Measurements from ENCODE around the gene PTPN6.

The PTPN6 gene

DNA sequence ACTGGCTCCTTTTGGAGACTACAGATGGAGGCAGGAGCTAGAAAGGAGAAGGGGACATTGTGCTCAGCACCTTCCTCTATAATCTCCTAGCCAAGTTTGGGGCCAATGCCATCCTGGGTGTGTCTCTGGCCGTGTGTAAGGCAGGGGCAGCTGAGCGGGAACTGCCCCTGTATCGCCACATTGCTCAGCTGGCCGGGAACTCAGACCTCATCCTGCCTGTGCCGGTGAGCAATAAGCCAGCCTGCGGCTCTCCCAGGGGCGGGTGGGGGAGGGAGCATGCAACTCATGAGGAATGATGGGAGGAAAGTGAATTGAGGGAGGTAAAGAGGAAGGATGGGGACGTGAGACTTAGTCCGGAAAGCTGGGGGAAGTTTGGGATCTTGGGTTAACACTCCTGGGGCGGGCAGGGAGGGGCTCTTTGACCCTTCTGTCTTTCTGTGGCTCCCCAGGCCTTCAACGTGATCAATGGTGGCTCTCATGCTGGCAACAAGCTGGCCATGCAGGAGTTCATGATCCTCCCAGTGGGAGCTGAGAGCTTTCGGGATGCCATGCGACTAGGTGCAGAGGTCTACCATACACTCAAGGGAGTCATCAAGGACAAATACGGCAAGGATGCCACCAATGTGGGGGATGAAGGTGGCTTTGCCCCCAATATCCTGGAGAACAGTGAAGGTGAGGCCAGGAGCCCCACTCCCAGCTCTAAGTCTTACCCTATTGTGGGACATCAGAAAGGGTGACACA lies 33.5 kb upstream of the PTPN6 start:
- no peak overlapping the region for H3K4me3 Mint-ChIP-seq
- DNase-seq (no peak), ATAC-seq (no peak)
- H3K4me1 Mint-ChIP-seq: peaks cover 65% of the 10 kb centered on the region
- no peaks in the 10 kb centered on the region for H3K27me3 Mint-ChIP-seq
- H3K27ac Mint-ChIP-seq: no peak overlapping the region
- H3K9me3 Mint-ChIP-seq: no peaks in the 10 kb centered on the region

DNA sequence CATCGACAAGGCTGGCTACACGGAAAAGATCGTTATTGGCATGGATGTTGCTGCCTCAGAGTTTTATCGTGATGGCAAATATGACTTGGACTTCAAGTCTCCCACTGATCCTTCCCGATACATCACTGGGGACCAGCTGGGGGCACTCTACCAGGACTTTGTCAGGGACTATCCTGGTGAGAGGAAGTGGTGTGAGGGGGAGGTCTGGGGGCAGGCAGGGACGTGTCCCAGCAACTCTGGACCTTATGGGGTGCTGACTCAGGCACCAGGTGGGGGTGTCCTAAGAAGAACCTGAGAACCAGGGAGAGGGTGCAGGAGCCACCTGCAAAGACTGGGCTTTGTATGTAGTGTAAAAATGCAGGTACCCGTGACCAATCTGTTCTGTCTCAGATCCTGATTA lies 31.6 kb upstream of the PTPN6 start:
- ATAC-seq (no peak), DNase-seq (no peak)
- H3K9me3 Mint-ChIP-seq: no peaks in the 10 kb centered on the region
- H3K27ac Mint-ChIP-seq: peak overlapping the region; percentile 4 to 89
- no peaks in the 10 kb centered on the region for H3K27me3 Mint-ChIP-seq
- peaks cover 69% of the 10 kb centered on the region for H3K4me1 Mint-ChIP-seq
- no peak overlapping the region for H3K4me3 Mint-ChIP-seq

DNA sequence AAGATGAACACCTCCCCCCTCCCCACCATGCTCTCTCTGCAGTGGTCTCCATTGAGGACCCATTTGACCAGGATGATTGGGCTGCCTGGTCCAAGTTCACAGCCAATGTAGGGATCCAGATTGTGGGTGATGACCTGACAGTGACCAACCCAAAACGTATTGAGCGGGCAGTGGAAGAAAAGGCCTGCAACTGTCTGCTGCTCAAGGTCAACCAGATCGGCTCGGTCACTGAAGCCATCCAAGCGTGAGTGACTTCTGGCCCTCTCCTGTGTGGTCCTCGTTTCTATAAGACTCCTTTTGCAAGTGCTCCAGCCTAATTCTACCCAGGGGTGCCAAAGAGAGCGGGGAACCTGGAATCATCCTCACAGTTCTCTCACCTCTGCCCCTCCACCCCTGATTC lies 29.6 kb upstream of the PTPN6 start:
- H3K4me3 Mint-ChIP-seq: no peak overlapping the region
- peaks cover 67% of the 10 kb centered on the region for H3K4me1 Mint-ChIP-seq
- H3K27ac Mint-ChIP-seq: peak overlapping the region in 1 of 2 donors; percentile 21

DNA sequence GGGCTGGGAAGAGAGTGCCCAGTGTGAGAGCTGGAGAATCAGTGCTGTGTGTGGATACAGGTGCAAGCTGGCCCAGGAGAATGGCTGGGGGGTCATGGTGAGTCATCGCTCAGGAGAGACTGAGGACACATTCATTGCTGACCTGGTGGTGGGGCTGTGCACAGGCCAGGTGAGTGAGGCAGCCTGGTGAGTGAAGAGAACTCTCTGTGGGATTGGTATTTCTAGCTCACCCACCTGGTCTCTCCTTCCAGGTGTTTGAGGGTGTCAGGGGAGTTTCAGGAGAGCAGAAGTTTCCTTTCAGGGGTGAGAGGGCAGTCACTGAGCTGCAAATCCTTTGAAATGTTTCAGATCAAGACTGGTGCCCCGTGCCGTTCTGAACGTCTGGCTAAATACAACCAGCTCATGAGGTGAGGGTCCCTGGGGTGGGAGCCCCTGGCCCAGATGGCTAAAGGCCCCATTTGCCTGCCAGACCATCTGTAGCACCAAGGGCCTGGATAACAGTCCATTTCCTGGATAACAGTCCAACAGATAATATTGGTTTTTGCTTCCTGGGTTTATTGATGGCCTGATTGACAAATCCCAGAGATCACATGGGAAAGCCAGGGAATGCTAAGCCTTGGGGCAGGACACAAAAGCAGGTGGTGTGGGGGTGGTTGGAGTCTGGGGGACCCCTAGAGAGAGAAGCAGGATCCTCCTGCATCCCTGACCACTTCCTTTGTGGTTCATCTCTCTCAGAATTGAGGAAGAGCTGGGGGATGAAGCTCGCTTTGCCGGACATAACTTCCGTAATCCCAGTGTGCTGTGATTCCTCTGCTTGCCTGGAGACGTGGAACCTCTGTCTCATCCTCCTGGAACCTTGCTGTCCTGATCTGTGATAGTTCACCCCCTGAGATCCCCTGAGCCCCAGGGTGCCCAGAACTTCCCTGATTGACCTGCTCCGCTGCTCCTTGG lies 28.9 kb upstream of the PTPN6 start:
- Mint-ChIP-seq H3K9me3 (no peaks in the 10 kb centered on the region), H3K4me1 (peaks cover 67% of the 10 kb centered on the region), H3K4me3 (no peak overlapping the region), H3K27ac (peak overlapping the region; percentile 23 to 78), H3K27me3 (no peaks in the 10 kb centered on the region)
- no peak for ATAC-seq
- no peak for DNase-seq

More for the DNA sequence above, 29.6 kb upstream of the PTPN6 start:
- no peak for ATAC-seq
- no peaks in the 10 kb centered on the region for H3K27me3 Mint-ChIP-seq
- DNase-seq: no peak
- no peaks in the 10 kb centered on the region for H3K9me3 Mint-ChIP-seq

DNA sequence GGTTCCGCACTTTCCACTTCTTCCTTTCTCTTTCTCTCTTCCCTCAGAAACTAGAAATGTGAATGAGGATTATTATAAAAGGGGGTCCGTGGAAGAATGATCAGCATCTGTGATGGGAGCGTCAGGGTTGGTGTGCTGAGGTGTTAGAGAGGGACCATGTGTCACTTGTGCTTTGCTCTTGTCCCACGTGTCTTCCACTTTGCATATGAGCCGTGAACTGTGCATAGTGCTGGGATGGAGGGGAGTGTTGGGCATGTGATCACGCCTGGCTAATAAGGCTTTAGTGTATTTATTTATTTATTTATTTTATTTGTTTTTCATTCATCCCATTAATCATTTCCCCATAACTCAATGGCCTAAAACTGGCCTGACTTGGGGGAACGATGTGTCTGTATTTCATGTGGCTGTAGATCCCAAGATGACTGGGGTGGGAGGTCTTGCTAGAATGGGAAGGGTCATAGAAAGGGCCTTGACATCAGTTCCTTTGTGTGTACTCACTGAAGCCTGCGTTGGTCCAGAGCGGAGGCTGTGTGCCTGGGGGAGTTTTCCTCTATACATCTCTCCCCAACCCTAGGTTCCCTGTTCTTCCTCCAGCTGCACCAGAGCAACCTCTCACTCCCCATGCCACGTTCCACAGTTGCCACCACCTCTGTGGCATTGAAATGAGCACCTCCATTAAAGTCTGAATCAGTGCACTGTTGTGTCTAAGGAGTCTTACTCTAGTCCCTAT lies 28.0 kb upstream of the PTPN6 start:
- H3K9me3 Mint-ChIP-seq: no peaks in the 10 kb centered on the region
- peak overlapping the region in 1 of 2 donors; percentile 5 for H3K27ac Mint-ChIP-seq
- H3K27me3 Mint-ChIP-seq: no peaks in the 10 kb centered on the region
- ATAC-seq: no peak
- no peak for DNase-seq
- no peak overlapping the region for H3K4me3 Mint-ChIP-seq
- H3K4me1 Mint-ChIP-seq: peaks cover 66% of the 10 kb centered on the region

DNA sequence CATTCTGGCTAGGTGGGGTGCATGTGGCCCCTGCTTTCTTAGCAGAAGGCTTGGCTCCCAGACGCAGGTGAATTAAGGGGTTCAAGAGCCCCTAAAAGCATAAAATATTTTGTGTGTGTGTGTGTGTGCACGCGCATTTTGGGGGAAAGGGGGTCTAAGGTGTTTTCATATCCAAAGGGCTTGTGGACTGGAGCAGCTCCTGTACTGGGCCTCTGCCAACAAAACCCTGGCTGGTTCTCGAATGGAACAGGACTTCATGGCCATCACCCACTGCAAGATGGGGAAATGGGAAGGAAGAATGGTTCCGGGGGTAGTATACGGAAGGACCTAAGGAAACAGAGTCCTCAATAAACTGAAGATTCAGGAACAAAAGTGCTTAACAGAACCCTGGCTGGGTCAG lies 27.3 kb upstream of the PTPN6 start:
- peaks cover 72% of the 10 kb centered on the region for H3K4me1 Mint-ChIP-seq
- H3K27me3 Mint-ChIP-seq: no peaks in the 10 kb centered on the region
- ATAC-seq (no peak), DNase-seq (no peak)
- no peak overlapping the region for H3K27ac Mint-ChIP-seq
- no peak overlapping the region for H3K4me3 Mint-ChIP-seq
- H3K9me3 Mint-ChIP-seq: no peaks in the 10 kb centered on the region

DNA sequence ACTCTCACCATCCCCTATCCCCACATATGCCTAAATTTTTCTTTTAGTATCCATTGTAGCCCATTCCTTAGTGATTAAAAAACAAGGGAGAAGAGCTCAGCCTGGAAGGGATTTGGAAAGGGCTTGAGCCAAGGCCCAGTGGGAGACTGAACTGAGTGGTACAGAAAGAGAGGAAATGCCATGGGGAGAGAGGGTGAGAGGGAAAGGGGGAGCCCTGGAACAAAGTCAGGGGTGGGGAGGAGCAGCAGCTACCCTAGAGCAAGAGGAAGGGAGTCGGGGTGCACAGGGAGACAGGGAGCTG lies 26.0 kb upstream of the PTPN6 start:
- no peaks in the 10 kb centered on the region for H3K9me3 Mint-ChIP-seq
- H3K4me1 Mint-ChIP-seq: peaks cover 74% of the 10 kb centered on the region
- H3K4me3 Mint-ChIP-seq: peak overlapping the region in 1 of 2 donors; percentile 52
- H3K27ac Mint-ChIP-seq: no peak overlapping the region
- DNase-seq (no peak), ATAC-seq (no peak)
- H3K27me3 Mint-ChIP-seq: no peaks in the 10 kb centered on the region

DNA sequence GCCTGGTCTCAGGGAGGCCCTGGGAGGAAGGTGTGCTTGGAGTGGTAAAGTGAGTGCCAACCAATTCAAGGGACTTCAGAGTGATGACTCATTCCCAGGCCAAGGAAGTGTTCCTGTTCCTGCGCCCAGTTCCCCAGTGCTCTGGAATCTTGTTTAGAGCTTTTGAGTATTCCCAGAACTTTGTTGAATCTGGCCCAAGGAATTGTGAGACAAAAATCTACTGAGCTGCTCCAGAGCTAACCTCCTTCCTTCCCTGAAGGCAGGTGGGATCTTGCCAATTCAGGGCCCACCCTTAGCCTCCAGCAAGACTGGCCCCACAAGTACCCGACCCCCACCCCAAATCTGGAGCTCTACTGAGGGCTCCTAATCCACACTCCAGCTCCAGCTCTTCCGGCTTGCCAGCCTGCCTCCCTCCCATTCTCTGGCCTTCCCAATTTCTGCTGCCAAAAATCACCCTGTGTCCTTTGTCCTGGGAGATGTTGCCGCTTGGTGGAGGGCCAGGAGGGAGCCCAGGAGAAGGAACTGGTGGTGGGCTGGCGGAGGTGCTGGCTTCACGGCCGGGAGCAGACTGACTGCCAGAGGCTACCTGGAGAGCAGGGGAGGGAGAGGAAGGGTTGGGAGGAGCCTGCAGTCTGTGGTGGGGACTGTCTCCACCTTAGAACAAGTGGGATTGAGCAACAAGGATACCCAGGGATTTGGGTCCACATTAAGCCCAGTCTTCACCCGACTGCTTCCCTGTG lies 25.4 kb upstream of the PTPN6 start:
- peaks cover 78% of the 10 kb centered on the region for H3K4me1 Mint-ChIP-seq
- H3K27me3 Mint-ChIP-seq: no peaks in the 10 kb centered on the region
- no peaks in the 10 kb centered on the region for H3K9me3 Mint-ChIP-seq
- peak overlapping the region in 1 of 2 donors; percentile 91 for H3K4me3 Mint-ChIP-seq
- peak in 1 of 2 donors; percentile 10 for DNase-seq
- no peak overlapping the region for H3K27ac Mint-ChIP-seq
- no peak for ATAC-seq

DNA sequence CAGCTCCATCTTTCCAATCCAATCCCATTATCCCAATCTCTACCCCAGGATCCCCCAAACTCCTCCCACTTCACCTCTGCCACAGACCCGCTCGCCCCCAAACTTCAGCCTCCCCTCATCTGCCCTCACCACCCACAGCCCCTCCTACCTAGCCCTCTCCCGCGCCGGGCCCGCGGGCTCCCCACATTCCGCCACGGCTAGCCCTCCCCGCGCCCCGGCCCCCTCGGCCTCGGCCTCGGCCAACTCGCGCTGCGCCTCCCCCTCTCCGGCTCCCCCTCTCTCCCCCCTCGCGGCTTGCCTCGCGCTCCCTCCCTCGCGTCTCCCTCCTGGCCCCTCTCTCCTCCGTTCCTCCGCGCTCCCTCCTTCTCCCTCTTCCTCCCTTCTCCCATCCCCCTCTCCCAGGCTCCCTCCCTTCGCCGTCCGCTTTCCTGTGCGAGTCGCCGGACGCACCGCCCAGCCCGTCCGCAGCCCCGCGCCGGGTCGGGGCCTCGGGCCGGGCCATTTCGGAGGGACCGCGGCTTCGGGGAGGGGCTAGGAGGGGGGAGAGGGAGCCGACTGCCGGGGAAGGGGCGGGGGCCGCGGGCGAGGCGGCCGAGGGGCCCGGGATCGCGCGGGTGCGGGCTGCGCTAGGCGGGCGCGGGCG lies 23.7 kb upstream of the PTPN6 start, which contains the start of gene ATN1:
TSS of gene ATN1 (plus strand) at position 581 of the 643 bp plus-strand sequence. CDS start 6,043 bp downstream, outside the sequence.
- Mint-ChIP-seq H3K9me3 (no peaks in the 10 kb centered on the region), H3K27ac (peak within 1 kb of the TSS; percentile 96 to 98), H3K27me3 (no peaks in the 10 kb centered on the region), H3K4me3 (peak within 1 kb of the TSS; percentile 95 to 97), H3K4me1 (peaks cover 82% of the 10 kb centered on the region)
- DNase-seq: peak in 1 of 2 donors; percentile 50
- peak; percentile 56 for ATAC-seq

DNA sequence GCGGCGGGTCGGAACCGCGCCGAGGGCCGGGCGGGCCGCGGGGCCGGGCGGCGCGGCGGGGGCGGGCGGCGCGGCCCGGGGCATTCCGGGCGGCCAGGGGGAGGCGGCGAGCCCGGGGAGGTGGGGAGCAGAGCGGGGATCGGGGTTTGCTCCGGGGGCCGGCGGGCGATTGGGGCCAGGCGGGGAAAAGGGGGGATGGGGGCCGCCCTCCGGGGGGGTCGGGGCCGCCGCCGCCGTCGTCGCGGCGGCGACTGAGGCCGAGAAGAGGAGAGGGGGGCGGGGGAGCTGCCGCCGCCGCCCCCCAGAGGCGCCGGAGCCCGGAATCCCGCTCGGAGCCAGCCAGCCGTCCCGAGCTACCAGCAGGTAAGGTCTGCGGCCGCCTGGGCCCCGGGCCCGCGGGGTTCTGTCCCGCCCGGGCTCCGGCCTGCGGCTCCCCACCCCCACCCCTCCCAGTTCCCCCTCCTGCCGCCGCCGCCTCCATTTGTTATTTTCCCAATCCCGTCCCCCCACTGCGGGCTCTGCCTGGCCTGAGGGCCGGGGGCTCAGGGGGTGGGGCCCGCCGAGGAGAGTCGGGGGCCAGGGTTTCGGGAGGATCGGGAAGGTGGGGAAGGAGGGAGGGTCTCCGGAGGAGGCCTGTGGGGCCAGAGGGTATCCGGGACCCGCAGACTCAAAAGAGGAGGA lies 23.0 kb upstream of the PTPN6 start:
- Mint-ChIP-seq H3K9me3 (no peaks in the 10 kb centered on the region), H3K4me1 (peaks cover 82% of the 10 kb centered on the region), H3K27ac (peak overlapping the region; percentile 96 to 97), H3K27me3 (no peaks in the 10 kb centered on the region), H3K4me3 (peak overlapping the region; percentile 95 to 97)
- peak in 1 of 2 donors; percentile 19 for DNase-seq
- ATAC-seq: peak; percentile 22

DNA sequence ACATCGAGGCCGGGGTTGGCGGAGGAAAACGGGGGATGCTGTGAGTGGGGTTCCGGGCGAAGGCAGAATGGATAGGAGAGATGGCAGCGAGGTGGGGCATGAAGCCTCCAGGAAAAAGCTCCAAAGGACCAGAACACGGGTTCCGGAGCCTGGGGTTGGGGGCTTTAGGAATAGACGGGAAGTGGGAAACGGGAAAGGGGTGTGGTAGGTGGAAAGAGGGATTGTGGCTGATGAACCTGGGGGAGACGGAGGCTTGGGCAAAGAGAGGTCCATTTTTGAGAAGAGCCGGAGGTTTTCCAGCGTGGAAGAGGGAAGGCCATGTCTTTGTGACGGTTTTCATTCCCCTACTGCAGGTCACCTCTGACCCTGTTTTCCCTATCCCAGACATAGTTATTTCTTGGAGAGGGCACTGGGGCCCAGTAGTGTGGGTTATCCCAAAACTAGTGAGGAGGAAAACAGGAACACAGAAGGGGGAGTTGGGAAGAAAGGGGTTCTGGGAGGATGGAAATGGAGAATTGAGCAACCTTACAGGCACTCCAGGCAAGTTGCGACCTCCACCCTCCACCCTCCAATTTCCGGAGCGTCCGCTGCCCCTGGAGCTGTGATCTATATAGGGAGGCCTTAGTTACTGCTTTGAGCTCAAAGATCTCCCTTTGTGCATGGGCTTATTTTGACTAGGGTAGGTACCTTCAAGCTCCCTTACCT lies 22.3 kb upstream of the PTPN6 start:
- Mint-ChIP-seq H3K4me1 (peaks cover 84% of the 10 kb centered on the region), H3K4me3 (peak overlapping the region; percentile 95 to 97)
- no peak for ATAC-seq

DNA sequence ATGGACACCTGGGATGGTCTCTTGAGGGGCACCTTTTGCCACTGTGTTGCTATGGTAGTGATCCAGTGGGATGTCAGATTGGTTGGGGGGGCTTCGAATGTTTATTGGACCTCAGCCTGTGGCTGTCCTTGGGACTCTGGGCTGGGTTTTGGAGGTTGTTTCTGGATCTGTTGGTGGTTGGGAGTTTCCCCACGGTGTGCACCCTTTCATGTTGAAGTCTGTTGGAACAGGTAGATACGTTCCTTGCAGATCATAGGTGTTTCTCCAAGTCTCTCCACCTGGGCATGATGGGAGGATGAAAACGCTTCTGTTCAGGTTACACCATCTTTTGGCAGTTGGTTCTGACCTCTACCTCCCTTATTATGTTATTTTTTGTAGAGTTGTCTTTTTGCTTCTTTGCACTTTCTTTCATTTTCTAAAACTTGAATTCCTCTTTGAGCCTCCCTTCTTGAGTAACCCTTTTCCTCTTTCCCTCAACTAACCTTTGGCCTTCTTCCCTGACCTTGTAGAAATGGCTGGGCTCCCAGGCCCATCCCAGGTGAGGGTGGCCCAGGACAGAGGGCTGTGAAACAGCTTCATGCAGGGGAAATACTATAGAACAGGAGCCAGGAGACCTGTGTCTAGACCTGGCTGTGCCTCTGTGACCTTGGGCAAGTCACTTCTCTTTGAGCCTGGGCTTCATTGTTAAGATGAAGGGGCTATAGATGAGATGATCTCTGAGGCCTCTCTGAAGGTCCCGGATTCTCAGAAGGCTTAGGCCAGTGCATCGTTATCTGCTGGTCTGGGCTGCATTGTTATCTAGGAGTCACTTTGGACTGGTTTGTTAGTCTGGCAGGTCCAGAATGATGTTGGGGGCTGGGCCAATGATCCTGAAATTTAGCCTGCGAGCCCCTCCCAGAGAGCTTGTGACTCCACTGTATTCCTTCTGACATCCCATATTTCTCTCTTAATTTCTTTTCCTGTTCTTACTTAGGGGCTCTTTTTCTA lies 21.4 kb upstream of the PTPN6 start:
- Mint-ChIP-seq H3K4me1 (peaks cover 84% of the 10 kb centered on the region), H3K9me3 (no peaks in the 10 kb centered on the region), H3K27me3 (no peaks in the 10 kb centered on the region), H3K27ac (peak overlapping the region; percentile 52 to 87), H3K4me3 (peak overlapping the region; percentile 59 to 95)
- ATAC-seq (no peak), DNase-seq (no peak)

More for the DNA sequence above, 22.3 kb upstream of the PTPN6 start:
- H3K9me3 Mint-ChIP-seq: no peaks in the 10 kb centered on the region
- no peak for DNase-seq
- peak overlapping the region; percentile 96 to 97 for H3K27ac Mint-ChIP-seq
- no peaks in the 10 kb centered on the region for H3K27me3 Mint-ChIP-seq

DNA sequence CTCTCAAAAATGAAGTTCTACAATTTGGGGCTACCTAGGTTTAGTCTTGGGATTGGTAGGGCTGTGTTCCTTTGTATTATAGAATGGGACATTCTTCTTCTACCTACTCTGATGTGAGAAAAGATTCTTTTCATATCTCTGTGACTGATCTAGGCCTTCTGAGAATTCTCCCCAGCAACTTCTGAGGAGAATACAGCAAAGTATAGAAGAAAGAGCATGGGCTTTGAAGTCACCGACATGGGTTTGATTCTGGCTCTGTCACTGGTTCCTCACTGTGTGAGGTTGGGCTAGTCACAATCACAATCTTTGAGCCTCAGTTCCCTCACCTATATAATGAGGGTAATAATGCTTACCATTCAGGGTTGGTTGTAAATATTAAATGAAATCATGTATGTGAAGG lies 18.4 kb upstream of the PTPN6 start:
- Mint-ChIP-seq H3K27me3 (no peaks in the 10 kb centered on the region), H3K4me3 (no peak overlapping the region), H3K27ac (no peak overlapping the region), H3K9me3 (no peaks in the 10 kb centered on the region), H3K4me1 (peaks cover 84% of the 10 kb centered on the region)
- no peak for ATAC-seq
- DNase-seq: no peak

Data from stimulated activated naive CD8-positive, alpha-beta T cell treated with anti-CD3 and anti-CD28 coated beads, Interleukin-15, amount 100 ng/mL, for 72 hours (primary cell).